ENCODE measurements around the gene PTPRR. TPM values are rescaled to one million over a fixed set of nuclear protein-coding genes. Genes with fewer than 3 reads are reported as not detected.

The PTPRR gene
- total and polyA plus RNA-seq, 9 donors: 0.15 to 1.5 (median 0.32) TPM; not detected in 1

GRCh38 chr12:70910666-70911065 lies 9.9 kb downstream of the PTPRR start:
- TF ChIP-seq CTCF (IDR thresholded peaks at IDR 0.05): no peak
- no peak for TF ChIP-seq EP300 (IDR thresholded peaks at IDR 0.05)
- no peak for TF ChIP-seq POLR2A (IDR thresholded peaks at IDR 0.05)
- WGBS, 3 donors: 63 to 72% (median 65%) methylated on average over 1 of the region's 1 CpG
- Histone ChIP-seq H3K27ac (no peak overlapping the region), H3K27me3 (no peaks in the 10 kb centered on the region), H3K4me3 (no peak overlapping the region), H3K36me3 (no peaks in the 10 kb centered on the region), H3K4me1 (ENCODE audit: insufficient read depth) (no peaks in the 10 kb centered on the region), H3K9me3 (no peaks in the 10 kb centered on the region)
- DNase-seq: no peak
- intact Hi-C loops (cut with DNase I): no loop called here

- WGBS, 3 donors: 70 to 88% (median 77%) methylated on average over 1 of the region's 1 CpG
- TF ChIP-seq CTCF (IDR thresholded peaks at IDR 0.05): no peak
- TF ChIP-seq POLR2A (IDR thresholded peaks at IDR 0.05): no peak
- no peak for TF ChIP-seq EP300 (IDR thresholded peaks at IDR 0.05)
- H3K9me3 ChIP-seq: no peaks in the 10 kb centered on the region
- DNase-seq: no peak
- intact Hi-C loops (cut with DNase I): no loop called here
- no peaks in the 10 kb centered on the region for H3K27me3 ChIP-seq
- H3K27ac ChIP-seq: no peak overlapping the region
- no peak overlapping the region for H3K4me3 ChIP-seq
- H3K4me1 ChIP-seq (ENCODE audit: insufficient read depth): no peaks in the 10 kb centered on the region
- H3K36me3 ChIP-seq: no peaks in the 10 kb centered on the region
Measured at GRCh38 chr12:70908978-70909377, 11.6 kb downstream of the PTPRR start.

GRCh38 chr12:70907412-70907811 lies 13.1 kb downstream of the PTPRR start:
- Histone ChIP-seq H3K4me3 (no peak overlapping the region), H3K27me3 (no peaks in the 10 kb centered on the region), H3K36me3 (no peaks in the 10 kb centered on the region), H3K9me3 (no peaks in the 10 kb centered on the region), H3K4me1 (ENCODE audit: insufficient read depth) (no peaks in the 10 kb centered on the region), H3K27ac (no peak overlapping the region)
- intact Hi-C loops (cut with DNase I): no loop called here
- 43 to 77% (median 75%) methylated on average over 2 of the region's 2 CpGs for WGBS, 3 donors
- DNase-seq: no peak
- TF ChIP-seq POLR2A (IDR thresholded peaks at IDR 0.05): no peak
- TF ChIP-seq CTCF (IDR thresholded peaks at IDR 0.05): no peak
- TF ChIP-seq EP300 (IDR thresholded peaks at IDR 0.05): no peak

GRCh38 chr12:70895956-70896355 lies 24.6 kb downstream of the PTPRR start:
- Histone ChIP-seq H3K4me3 (no peak overlapping the region), H3K4me1 (ENCODE audit: insufficient read depth) (no peaks in the 10 kb centered on the region), H3K27me3 (no peaks in the 10 kb centered on the region), H3K27ac (no peak overlapping the region), H3K9me3 (no peaks in the 10 kb centered on the region), H3K36me3 (no peaks in the 10 kb centered on the region)
- no peak for DNase-seq
- no peak for TF ChIP-seq CTCF (IDR thresholded peaks at IDR 0.05)
- TF ChIP-seq EP300 (IDR thresholded peaks at IDR 0.05): no peak
- TF ChIP-seq POLR2A (IDR thresholded peaks at IDR 0.05): no peak
- WGBS, 3 donors: 92 to 100% (median 98%) methylated on average over 1 of the region's 1 CpG
- intact Hi-C loops (cut with DNase I): no loop called here

GRCh38 chr12:70892593-70892992 lies 27.9 kb downstream of the PTPRR start:
- H3K4me3 ChIP-seq: no peak overlapping the region
- TF ChIP-seq CTCF (IDR thresholded peaks at IDR 0.05) (no peak), EP300 (IDR thresholded peaks at IDR 0.05) (no peak), POLR2A (IDR thresholded peaks at IDR 0.05) (no peak)
- no peaks in the 10 kb centered on the region for H3K4me1 ChIP-seq (ENCODE audit: insufficient read depth)
- intact Hi-C loops (cut with DNase I): no loop called here
- no peak overlapping the region for H3K27ac ChIP-seq
- no peak for DNase-seq
- H3K9me3 ChIP-seq: no peaks in the 10 kb centered on the region
- H3K36me3 ChIP-seq: no peaks in the 10 kb centered on the region
- 86 to 89% (median 88%) methylated on average over 5 of the region's 5 CpGs for WGBS, 3 donors
- no peaks in the 10 kb centered on the region for H3K27me3 ChIP-seq

Data from ovary (tissue), 9 donors.